NCI-H1930 (cell line): ENCODE data around the gene AFF3.
A peak's percentile ranks its signal among the peaks of the same experiment; 100 is the strongest.

ENCODE experiments used
- DNase-seq, 2 experiments: peaks; one replicate each; lab custom pipeline; 2025; lab: John Stamatoyannopoulos, UW

The AFF3 gene

GRCh38 chr2:99881901-99882591 lies 260.3 kb downstream of the AFF3 start:
- peak in 1 of 2 experiments; percentile 69 for DNase-seq

GRCh38 chr2:99880964-99881294 lies 261.5 kb downstream of the AFF3 start:
- peak; percentile 26 to 56 for DNase-seq

- no peak for DNase-seq
Measured at GRCh38 chr2:99880148-99880963, 262.0 kb downstream of the AFF3 start.

- no peak for DNase-seq
Measured at GRCh38 chr2:99879481-99879880, 262.9 kb downstream of the AFF3 start.

GRCh38 chr2:99878581-99879350 lies 263.6 kb downstream of the AFF3 start:
- DNase-seq, result no peak

GRCh38 chr2:99877963-99878362 lies 264.4 kb downstream of the AFF3 start:
- no peak for DNase-seq

- DNase-seq, result no peak
Measured at GRCh38 chr2:99876956-99877355, 265.4 kb downstream of the AFF3 start.

GRCh38 chr2:99875627-99876201 lies 266.7 kb downstream of the AFF3 start:
- DNase-seq, result no peak

- no peak for DNase-seq
Measured at GRCh38 chr2:99868260-99868659, 274.1 kb downstream of the AFF3 start.

- DNase-seq, result no peak
Measured at GRCh38 chr2:99867770-99868169, 274.6 kb downstream of the AFF3 start.

GRCh38 chr2:99865818-99866676 lies 276.3 kb downstream of the AFF3 start:
- DNase-seq, result no peak

GRCh38 chr2:99864561-99865553 lies 277.5 kb downstream of the AFF3 start:
- DNase-seq, result no peak

GRCh38 chr2:99863903-99864270 lies 278.5 kb downstream of the AFF3 start:
- no peak for DNase-seq

GRCh38 chr2:99863236-99863902 lies 279.0 kb downstream of the AFF3 start:
- no peak for DNase-seq

GRCh38 chr2:99862566-99862965 lies 279.8 kb downstream of the AFF3 start:
- no peak for DNase-seq

GRCh38 chr2:99861376-99861760 lies 281.0 kb downstream of the AFF3 start:
- no peak for DNase-seq

GRCh38 chr2:99860720-99861375 lies 281.5 kb downstream of the AFF3 start:
- DNase-seq, result no peak

GRCh38 chr2:99858951-99859596 lies 283.3 kb downstream of the AFF3 start:
- DNase-seq, result no peak
